Peyer's patch (tissue), 4 donors: ENCODE measurements around the gene KAZN. TPM values are rescaled to one million over a fixed set of nuclear protein-coding genes. Genes with fewer than 3 reads are reported as not detected.
A peak's percentile ranks its signal among the peaks of the same experiment; 100 is the strongest.

Source experiments
- DNase-seq, 3 donors: peaks; one replicate each; pipeline ENCODE4 v3.0.0-alpha.2; 2017 to 2019
- H3K27ac ChIP-seq, 4 donors: fragments of 200-600 bp; sonication (generic); one replicate each; pipeline ENCODE4 v1.5.1; 2016 to 2019
- H3K27me3 ChIP-seq, 2 donors: fragments of 200-600 bp; sonication (generic); one replicate each; pipeline ENCODE4 v1.5.1; 2019
- H3K36me3 ChIP-seq, 3 donors: fragments of 200-600 bp; sonication (generic); one replicate each; pipeline ENCODE4 v1.5.1; 2016 to 2019
- H3K4me1 ChIP-seq, 4 donors: fragments of 200-600 bp; sonication (generic); one replicate each; pipeline ENCODE4 v1.5.1; 2016 to 2019
- H3K4me3 ChIP-seq, 4 donors: fragments of 200-600 bp; sonication (generic); 1 replicate in 3 of 4; 2 replicates in 1 of 4; pipeline ENCODE4 v1.5.1; 2016 to 2019; ENCODE audit warnings: mild to moderate bottlenecking in 1 of 4
- H3K9me3 ChIP-seq, 4 donors: fragments of 200-600 bp; sonication (generic); one replicate each; pipeline ENCODE4 v1.5.1; 2016 to 2019; ENCODE audit warnings: mild to moderate bottlenecking in 1 of 4
- CTCF ChIP-seq, 6 experiments: fragments of 450-650 bp in 4 of 6; fragments of 200-600 bp in 2 of 6; sonication (generic) in 1 of 6; IDR thresholded peaks; one replicate each; pipeline ENCODE4 v1.5.1; 2017 to 2019; ENCODE audit warnings: antibody characterized with exemption in 6 of 6, mild to moderate bottlenecking in 3 of 6, moderate library complexity in 1 of 6
- POLR2A ChIP-seq, 2 donors: fragments of 450-650 bp; IDR thresholded peaks; one replicate each; pipeline ENCODE4 v1.5.1; 2017; ENCODE audit warnings: antibody characterized with exemption in 2 of 2, mild to moderate bottlenecking in 2 of 2, moderate library complexity in 2 of 2
- total RNA-seq, 4 donors: library from RNA; depleted of rRNA; stranded (reverse); fragments of >200 nt; gene quantifications; one replicate each; pipeline ENCODE4 v1.1.0, GENCODE V29; 2016

The KAZN gene
- total RNA-seq = 10 to 100 TPM; 14.9 to 25.5 (median 21.7) TPM

GRCh38 chr1:14598498-14599182 is at the start of gene KAZN:
TSS of gene KAZN (plus strand) at chr1:14598685.
- H3K27ac ChIP-seq = peak within 1 kb of the TSS in 1 of 4 donors; percentile 50
- TF ChIP-seq CTCF (IDR thresholded peaks at IDR 0.05) (no peak), POLR2A (IDR thresholded peaks at IDR 0.05) (no peak)
- H3K4me1 ChIP-seq = peaks cover 0 to 15% (median 0%) of the 10 kb centered on the region in 4 donors
- peak within 1 kb of the TSS; percentile 18 to 48 (median 30) for H3K4me3 ChIP-seq
- peaks cover 0 to 15% of the 10 kb centered on the region in 2 donors for H3K27me3 ChIP-seq
- H3K36me3 ChIP-seq = no peaks in the 10 kb centered on the region
- no peak for DNase-seq
- H3K9me3 ChIP-seq = no peaks in the 10 kb centered on the region

GRCh38 chr1:14549897-14550620 is 48.4 kb upstream of the KAZN start:
- no peaks in the 10 kb centered on the region for H3K4me1 ChIP-seq
- no peaks in the 10 kb centered on the region for H3K36me3 ChIP-seq
- H3K27me3 ChIP-seq = no peaks in the 10 kb centered on the region
- peaks cover 0 to 3% (median 0%) of the 10 kb centered on the region in 4 donors for H3K9me3 ChIP-seq
- H3K4me3 ChIP-seq = no peak overlapping the region
- TF ChIP-seq POLR2A (IDR thresholded peaks at IDR 0.05) (no peak), CTCF (IDR thresholded peaks at IDR 0.05) (no peak)
- no peak for DNase-seq
- no peak overlapping the region for H3K27ac ChIP-seq

- no peak for DNase-seq
- Histone ChIP-seq H3K27me3 (no peaks in the 10 kb centered on the region), H3K9me3 (no peaks in the 10 kb centered on the region), H3K4me1 (no peaks in the 10 kb centered on the region), H3K4me3 (no peak overlapping the region), H3K27ac (no peak overlapping the region), H3K36me3 (no peaks in the 10 kb centered on the region)
- TF ChIP-seq CTCF (IDR thresholded peaks at IDR 0.05) (no peak), POLR2A (IDR thresholded peaks at IDR 0.05) (no peak)
Measured at GRCh38 chr1:14551386-14551785, 47.1 kb upstream of the KAZN start.

- H3K9me3 ChIP-seq = no peaks in the 10 kb centered on the region
- no peak overlapping the region for H3K4me3 ChIP-seq
- H3K36me3 ChIP-seq = no peaks in the 10 kb centered on the region
- H3K27me3 ChIP-seq = no peaks in the 10 kb centered on the region
- H3K4me1 ChIP-seq = no peaks in the 10 kb centered on the region
- H3K27ac ChIP-seq = no peak overlapping the region
- TF ChIP-seq POLR2A (IDR thresholded peaks at IDR 0.05) (no peak), CTCF (IDR thresholded peaks at IDR 0.05) (no peak)
- DNase-seq = no peak
Measured at GRCh38 chr1:14552246-14552965, 46.1 kb upstream of the KAZN start.

GRCh38 chr1:14553711-14554110 is 44.8 kb upstream of the KAZN start:
- Histone ChIP-seq H3K4me1 (no peaks in the 10 kb centered on the region), H3K36me3 (no peaks in the 10 kb centered on the region)

More at GRCh38 chr1:14553711-14554110, 44.8 kb upstream of the KAZN start:
- TF ChIP-seq POLR2A (IDR thresholded peaks at IDR 0.05) = no peak
- TF ChIP-seq CTCF (IDR thresholded peaks at IDR 0.05) = no peak
- no peak for DNase-seq
- Histone ChIP-seq H3K27me3 (no peaks in the 10 kb centered on the region), H3K9me3 (no peaks in the 10 kb centered on the region), H3K4me3 (no peak overlapping the region), H3K27ac (no peak overlapping the region)
